ENCODE results near the gene PLAAT4. TPM values are rescaled to one million over a fixed set of nuclear protein-coding genes. Genes with fewer than 3 reads are reported as not detected.

The PLAAT4 gene
- total RNA-seq, 1 experiment from 2014 or later, result 3.5 TPM

DNA sequence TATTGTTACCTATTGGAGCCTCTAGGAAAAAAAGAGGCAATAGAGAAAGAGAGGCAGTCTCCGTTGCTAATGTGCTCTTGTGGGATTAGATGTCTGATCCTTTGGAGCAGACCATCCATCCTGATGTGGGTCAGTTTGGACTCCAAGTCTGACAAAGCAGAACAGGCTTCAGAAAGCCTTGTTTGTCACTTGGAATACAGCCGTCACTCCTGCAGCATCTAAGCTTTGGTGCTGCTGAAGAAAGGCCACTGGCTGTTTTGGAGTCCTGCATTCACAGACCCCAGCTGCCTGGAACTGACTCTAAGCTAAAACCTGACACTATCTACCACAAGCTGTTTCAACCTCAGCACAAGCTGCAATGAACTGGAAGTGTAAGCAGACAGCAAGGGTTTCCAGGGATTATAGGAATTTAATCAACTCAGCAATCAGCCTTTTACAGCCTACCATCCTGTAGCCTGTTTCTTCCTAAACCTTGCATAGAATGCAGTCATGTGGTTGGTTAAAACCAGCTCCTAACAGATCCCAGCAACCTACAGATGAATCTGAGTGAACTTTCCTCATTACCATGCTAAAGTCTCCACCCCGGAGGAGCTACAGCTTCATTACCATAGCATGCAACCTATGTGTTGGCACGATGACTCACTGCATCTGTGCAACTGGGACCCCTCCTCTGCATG, 3.7 kb upstream of the PLAAT4 start:
- Histone ChIP-seq H3K4ac (ENCODE audit: low read depth, low read length) (no peak overlapping the region), H2BK120ac (ENCODE audit: low read depth, low read length, poor library complexity, severe bottlenecking) (no peak overlapping the region), H2BK15ac (ENCODE audit: low read depth, low read length) (no peak overlapping the region), H3K4me2 (ENCODE audit: insufficient read depth, insufficient read length, low read length) (no peak overlapping the region), H3K4me1 (ENCODE audit: insufficient read depth, low read length) (peaks cover 15% of the 10 kb centered on the region; the same call in 1 of the 2 replicates), H4K5ac (ENCODE audit: insufficient read length, low read depth, low read length) (no peak overlapping the region), H3K79me2 (ENCODE audit: insufficient read depth, low read length) (no peaks in the 10 kb centered on the region), H3K27me3 (ENCODE audit: insufficient read depth, low read length) (no peaks in the 10 kb centered on the region), H3K56ac (ENCODE audit: insufficient read length, low read depth, low read length) (no peak overlapping the region), H2AK5ac (ENCODE audit: insufficient read length, low read length) (peak overlapping the region; percentile 36), H3K23me2 (ENCODE audit: insufficient read length, low read depth, low read length, poor library complexity, severe bottlenecking) (no peaks in the 10 kb centered on the region), H3T11ph (ENCODE audit: low read length) (no peak overlapping the region), H3K27ac (ENCODE audit: insufficient read length, low read depth, low read length) (no peak overlapping the region), H3K23ac (ENCODE audit: insufficient read length, low read depth, low read length) (no peak overlapping the region), H2BK12ac (ENCODE audit: insufficient read length, low read depth, low read length) (peak overlapping the region; percentile 5), H4K91ac (ENCODE audit: insufficient read length, low read depth, low read length) (no peak overlapping the region), H3K79me1 (ENCODE audit: insufficient read depth, low read depth, low read length, poor library complexity, severe bottlenecking) (no peaks in the 10 kb centered on the region), H3K14ac (ENCODE audit: insufficient read depth, low read length) (0 out of 2 replicates have a peak overlapping the region, but pooled peaks have one; percentile 2), H4K20me1 (ENCODE audit: control insufficient read depth, insufficient read depth, insufficient read length) (no peaks in the 10 kb centered on the region), H3K18ac (ENCODE audit: insufficient read length, low read depth, low read length) (no peak overlapping the region), H3K9me3 (ENCODE audit: control insufficient read depth, low read depth, low read length) (no peaks in the 10 kb centered on the region), H4K8ac (replicated peaks; ENCODE audit: insufficient read length, low read depth, low read length) (no peak overlapping the region), H2BK20ac (ENCODE audit: low read depth, low read length, poor library complexity, severe bottlenecking) (no peak overlapping the region), H2BK5ac (ENCODE audit: insufficient read length, low read length) (no peak overlapping the region), H2AFZ (ENCODE audit: low read length) (no peak overlapping the region), H3K9ac (ENCODE audit: extremely low read depth, insufficient read length, low read length) (no peak overlapping the region)
- WGBS (ENCODE audit: extremely low coverage, insufficient read length, low lambda C conversion rate), result no CpG with 5 or more reads among the region's 4 CpGs
- Mint-ChIP-seq H3K36me3 (ENCODE audit: insufficient read depth in 1 of 3, low read depth in 3 of 3) (peaks cover 0 to 6% (median 0%) of the 10 kb centered on the region in 3 experiments; a peak in 3 of 7 replicates), H3K9me3 (peaks cover 7 to 11% of the 10 kb centered on the region in 2 experiments), H3K27ac (peak overlapping the region; percentile 60 to 70 (median 66); a peak in 4 of 7 replicates), H3K27me3 (ENCODE audit: low read depth) (no peaks in the 10 kb centered on the region; the same call in 1 of the 2 replicates), H3K4me3 (peak overlapping the region; percentile 26 to 36; a peak in 4 of 5 replicates), H3K4me1 (peaks cover 66 to 70% of the 10 kb centered on the region in 2 experiments)
- TF ChIP-seq, protein P1, sequence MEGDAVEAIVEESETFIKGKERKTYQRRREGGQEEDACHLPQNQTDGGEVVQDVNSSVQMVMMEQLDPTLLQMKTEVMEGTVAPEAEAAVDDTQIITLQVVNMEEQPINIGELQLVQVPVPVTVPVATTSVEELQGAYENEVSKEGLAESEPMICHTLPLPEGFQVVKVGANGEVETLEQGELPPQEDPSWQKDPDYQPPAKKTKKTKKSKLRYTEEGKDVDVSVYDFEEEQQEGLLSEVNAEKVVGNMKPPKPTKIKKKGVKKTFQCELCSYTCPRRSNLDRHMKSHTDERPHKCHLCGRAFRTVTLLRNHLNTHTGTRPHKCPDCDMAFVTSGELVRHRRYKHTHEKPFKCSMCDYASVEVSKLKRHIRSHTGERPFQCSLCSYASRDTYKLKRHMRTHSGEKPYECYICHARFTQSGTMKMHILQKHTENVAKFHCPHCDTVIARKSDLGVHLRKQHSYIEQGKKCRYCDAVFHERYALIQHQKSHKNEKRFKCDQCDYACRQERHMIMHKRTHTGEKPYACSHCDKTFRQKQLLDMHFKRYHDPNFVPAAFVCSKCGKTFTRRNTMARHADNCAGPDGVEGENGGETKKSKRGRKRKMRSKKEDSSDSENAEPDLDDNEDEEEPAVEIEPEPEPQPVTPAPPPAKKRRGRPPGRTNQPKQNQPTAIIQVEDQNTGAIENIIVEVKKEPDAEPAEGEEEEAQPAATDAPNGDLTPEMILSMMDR (conservative IDR thresholded peaks at IDR 0.05), result no peak
- DNase-seq, result peak; percentile 49

Data from H9 (cell line).